ENCODE measurements around the gene CREB1. TPM values are rescaled to one million over a fixed set of nuclear protein-coding genes. Genes with fewer than 3 reads are reported as not detected.

The CREB1 gene
- total RNA-seq, 1 experiment from 2014 or later, result 71.3 TPM

DNA sequence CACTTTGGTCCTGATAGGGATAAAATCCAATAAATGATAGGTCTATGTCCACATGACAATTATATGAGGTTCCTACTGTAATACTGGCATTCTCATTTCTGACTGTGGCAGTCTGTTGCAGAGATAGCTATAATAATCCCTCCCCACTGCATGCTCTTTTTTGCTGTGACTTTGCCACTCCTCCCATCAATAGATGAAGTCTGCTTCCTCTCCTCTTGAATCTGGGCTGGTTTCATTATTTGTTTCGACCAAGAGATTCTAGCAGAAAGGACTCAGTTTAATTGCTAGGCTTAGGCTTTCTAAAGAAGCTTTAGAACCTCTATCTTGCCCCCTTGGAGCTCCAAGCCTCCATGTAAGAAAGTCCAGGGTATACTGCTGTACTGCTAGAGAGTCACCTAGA, 23.3 kb upstream of the CREB1 start:
- TF ChIP-seq, protein P1, sequence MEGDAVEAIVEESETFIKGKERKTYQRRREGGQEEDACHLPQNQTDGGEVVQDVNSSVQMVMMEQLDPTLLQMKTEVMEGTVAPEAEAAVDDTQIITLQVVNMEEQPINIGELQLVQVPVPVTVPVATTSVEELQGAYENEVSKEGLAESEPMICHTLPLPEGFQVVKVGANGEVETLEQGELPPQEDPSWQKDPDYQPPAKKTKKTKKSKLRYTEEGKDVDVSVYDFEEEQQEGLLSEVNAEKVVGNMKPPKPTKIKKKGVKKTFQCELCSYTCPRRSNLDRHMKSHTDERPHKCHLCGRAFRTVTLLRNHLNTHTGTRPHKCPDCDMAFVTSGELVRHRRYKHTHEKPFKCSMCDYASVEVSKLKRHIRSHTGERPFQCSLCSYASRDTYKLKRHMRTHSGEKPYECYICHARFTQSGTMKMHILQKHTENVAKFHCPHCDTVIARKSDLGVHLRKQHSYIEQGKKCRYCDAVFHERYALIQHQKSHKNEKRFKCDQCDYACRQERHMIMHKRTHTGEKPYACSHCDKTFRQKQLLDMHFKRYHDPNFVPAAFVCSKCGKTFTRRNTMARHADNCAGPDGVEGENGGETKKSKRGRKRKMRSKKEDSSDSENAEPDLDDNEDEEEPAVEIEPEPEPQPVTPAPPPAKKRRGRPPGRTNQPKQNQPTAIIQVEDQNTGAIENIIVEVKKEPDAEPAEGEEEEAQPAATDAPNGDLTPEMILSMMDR (IDR thresholded peaks at IDR 0.05; ENCODE audit: unreplicated experiment), result no peak
- H3K27ac Mint-ChIP-seq (ENCODE audit: low read depth, unreplicated experiment), result peak overlapping the region; percentile 79
- H3K4me3 Mint-ChIP-seq (ENCODE audit: unreplicated experiment), result no peak overlapping the region
- CTCF ChIA-PET, result interaction anchor here (0.6 to 2.7 kb wide), 4 partner anchors 49 to 240 kb away, joined by 3 to 9 read pairs (median 4); no protein-coding TSS in a partner anchor
- intact Hi-C loops (cut with micrococcal nuclease), result no loop called here
- BruUV-seq (replicated peaks), result no TSS peak
- H3K27me3 Mint-ChIP-seq (ENCODE audit: insufficient read depth, unreplicated experiment), result no peaks in the 10 kb centered on the region
- peaks cover 34% of the 10 kb centered on the region for H3K4me1 Mint-ChIP-seq (ENCODE audit: insufficient read depth, unreplicated experiment)
- no peaks in the 10 kb centered on the region for H3K36me3 Mint-ChIP-seq (ENCODE audit: insufficient read depth, unreplicated experiment)
- no peak for DNase-seq (ENCODE audit: unreplicated experiment)
- POLR2A ChIA-PET, result interaction anchor here (0.7 to 1.4 kb wide), 5 partner anchors 9 to 359 kb away, joined by 3 to 6 read pairs (median 4); partner anchors contain the start of gene CREB1
- H3K9me3 Mint-ChIP-seq (ENCODE audit: unreplicated experiment), result no peaks in the 10 kb centered on the region

DNA sequence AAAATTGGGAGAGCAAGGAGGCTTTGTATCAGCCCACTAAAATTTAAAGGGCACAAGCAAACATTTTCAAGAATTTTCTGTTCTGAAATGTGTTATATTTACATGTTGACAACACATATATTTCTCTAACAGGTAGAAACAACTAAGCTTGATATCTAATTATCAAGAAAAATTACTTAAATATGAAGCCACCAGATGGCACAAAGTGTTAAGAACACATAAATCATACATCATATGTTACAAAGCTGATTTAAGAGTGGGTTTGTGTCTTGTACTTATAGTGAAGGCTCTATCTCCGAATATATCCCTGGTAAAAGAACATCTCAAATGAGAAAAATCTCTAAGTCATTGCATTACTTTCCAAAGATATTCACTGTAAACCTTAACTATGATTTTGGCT, 19.6 kb upstream of the CREB1 start:
- Mint-ChIP-seq H3K27me3 (ENCODE audit: insufficient read depth, unreplicated experiment) (no peaks in the 10 kb centered on the region), H3K4me1 (ENCODE audit: insufficient read depth, unreplicated experiment) (peaks cover 46% of the 10 kb centered on the region), H3K9me3 (ENCODE audit: unreplicated experiment) (no peaks in the 10 kb centered on the region), H3K4me3 (ENCODE audit: unreplicated experiment) (no peak overlapping the region), H3K27ac (ENCODE audit: low read depth, unreplicated experiment) (no peak overlapping the region), H3K36me3 (ENCODE audit: insufficient read depth, unreplicated experiment) (no peaks in the 10 kb centered on the region)
- no TSS peak for BruUV-seq (replicated peaks)
- TF ChIP-seq, protein P1 (IDR thresholded peaks at IDR 0.05; ENCODE audit: unreplicated experiment), result no peak
- no peak for DNase-seq (ENCODE audit: unreplicated experiment)
- CTCF ChIA-PET, result interaction anchor here (0.6 to 1.4 kb wide), 3 partner anchors 112 to 135 kb away, joined by 3 read pairs; partner anchors contain the start of gene METTL21A
- intact Hi-C loops (cut with micrococcal nuclease), result no loop called here
- POLR2A ChIA-PET, result interaction anchor here (0.7 to 1.1 kb wide), 3 partner anchors 13 to 20 kb away, joined by 4 to 5 read pairs (median 4); partner anchors contain the start of gene CREB1

DNA sequence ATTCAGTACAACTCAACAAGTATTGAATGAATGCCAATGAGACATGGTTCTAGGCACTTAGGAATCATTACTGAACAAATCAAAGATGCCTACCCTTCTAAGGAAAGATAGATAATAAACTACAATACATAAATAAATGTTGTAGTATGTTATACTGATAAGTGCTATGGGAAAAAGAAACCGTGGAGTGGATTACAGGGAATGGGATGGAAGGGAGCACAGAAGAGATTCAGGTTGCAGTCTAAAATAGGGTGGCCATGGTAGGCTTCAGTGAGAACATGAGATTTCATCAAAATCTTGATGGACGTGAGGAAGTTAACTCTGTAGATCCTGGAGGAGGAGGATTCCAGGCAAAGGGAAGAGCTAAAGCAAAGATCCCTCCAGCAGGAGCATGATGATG, 17.9 kb upstream of the CREB1 start:
- CTCF ChIA-PET, result no interaction called here
- H3K36me3 Mint-ChIP-seq (ENCODE audit: insufficient read depth, unreplicated experiment), result no peaks in the 10 kb centered on the region
- DNase-seq (ENCODE audit: unreplicated experiment), result no peak
- H3K9me3 Mint-ChIP-seq (ENCODE audit: unreplicated experiment), result no peaks in the 10 kb centered on the region
- H3K27me3 Mint-ChIP-seq (ENCODE audit: insufficient read depth, unreplicated experiment), result no peaks in the 10 kb centered on the region
- POLR2A ChIA-PET, result interaction anchor here (1.0 to 1.1 kb wide), 2 partner anchors 12 to 18 kb away, joined by 5 read pairs; partner anchors contain the start of gene CREB1
- H3K4me3 Mint-ChIP-seq (ENCODE audit: unreplicated experiment), result no peak overlapping the region
- TF ChIP-seq, protein P1 (IDR thresholded peaks at IDR 0.05; ENCODE audit: unreplicated experiment), result no peak
- H3K4me1 Mint-ChIP-seq (ENCODE audit: insufficient read depth, unreplicated experiment), result peaks cover 36% of the 10 kb centered on the region
- peak overlapping the region; percentile 18 for H3K27ac Mint-ChIP-seq (ENCODE audit: low read depth, unreplicated experiment)
- intact Hi-C loops (cut with micrococcal nuclease), result no loop called here
- BruUV-seq (replicated peaks), result no TSS peak

DNA sequence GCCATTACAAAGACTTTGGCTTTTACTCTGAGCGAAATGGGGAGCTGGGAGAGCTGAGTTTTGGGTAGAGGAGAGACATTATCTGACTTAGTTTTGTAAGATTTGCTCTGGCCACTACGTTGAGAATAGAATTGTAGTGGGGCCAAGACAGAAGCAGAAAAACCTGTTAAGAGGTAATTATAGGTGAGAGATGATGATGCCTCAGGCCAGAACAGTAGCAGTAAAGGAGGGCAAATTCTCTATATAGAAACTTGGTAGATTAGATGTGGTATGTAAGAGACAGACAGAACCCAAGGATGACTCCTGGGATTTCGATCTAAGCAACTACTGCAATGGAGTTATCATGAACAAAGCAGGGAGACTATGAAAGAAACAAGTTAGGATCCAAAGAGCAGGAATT, 17.4 kb upstream of the CREB1 start:
- TF ChIP-seq, protein P1 (IDR thresholded peaks at IDR 0.05; ENCODE audit: unreplicated experiment), result no peak
- Mint-ChIP-seq H3K4me1 (ENCODE audit: insufficient read depth, unreplicated experiment) (peaks cover 36% of the 10 kb centered on the region), H3K9me3 (ENCODE audit: unreplicated experiment) (no peaks in the 10 kb centered on the region), H3K4me3 (ENCODE audit: unreplicated experiment) (no peak overlapping the region), H3K27me3 (ENCODE audit: insufficient read depth, unreplicated experiment) (no peaks in the 10 kb centered on the region), H3K36me3 (ENCODE audit: insufficient read depth, unreplicated experiment) (no peaks in the 10 kb centered on the region), H3K27ac (ENCODE audit: low read depth, unreplicated experiment) (peak overlapping the region; percentile 18)
- intact Hi-C loops (cut with micrococcal nuclease), result no loop called here
- ChIA-PET POLR2A (interaction anchor here (0.6 to 1.1 kb wide), 3 partner anchors 12 to 397 kb away, joined by 3 to 5 read pairs (median 5); partner anchors contain the start of gene CREB1), CTCF (no interaction called here)
- BruUV-seq (replicated peaks), result no TSS peak
- no peak for DNase-seq (ENCODE audit: unreplicated experiment)

Measured in MCF 10A (cell line).